AG04449 (cell line): ENCODE measurements around the gene GCM1.

Source experiments
- CTCF ChIA-PET: fragments of 350-600 bp; formaldehyde crosslinking; extraction: SDS; loops from one replicate; lab custom pipeline; 2021; ENCODE audit warnings: antibody characterized with exemption; lab: Yijun Ruan, JAX
- POLR2A ChIA-PET: fragments of 400-600, 350-600 bp; formaldehyde crosslinking; extraction: SDS; loops from one replicate; lab custom pipeline; 2020; ENCODE audit warnings: antibody characterized with exemption, inconsistent platforms; lab: Yijun Ruan, JAX
- DNase-seq: peaks from one replicate; pipeline ENCODE4 v3.0.0-alpha.2; 2010; ENCODE audit warnings: low read depth, low spot score
- H3K4me3 ChIP-seq: 2 replicates; pipeline ENCODE4 v1.5.1; 2011; ENCODE audit warnings: low read depth, mild to moderate bottlenecking, control low read depth, low read length
- CTCF ChIP-seq: IDR thresholded peaks from one replicate; pipeline ENCODE4 v1.5.1; 2011; ENCODE audit warnings: mild to moderate bottlenecking, moderate library complexity, low read length, control low read depth, inconsistent platforms; ENCODE audit not compliant: insufficient read depth; ENCODE audit errors: missing control alignments

The GCM1 gene

GRCh38 chr6:53111865-53112264 lies 36.8 kb downstream of the GCM1 start:
- ChIA-PET CTCF (no interaction called here), POLR2A (no interaction called here)
- DNase-seq, result no peak

GRCh38 chr6:53109612-53110011 lies 39.0 kb downstream of the GCM1 start:
- no peak overlapping the region for H3K4me3 ChIP-seq
- TF ChIP-seq CTCF, result no peak
- ChIA-PET POLR2A (no interaction called here), CTCF (no interaction called here)
- DNase-seq, result no peak

More at GRCh38 chr6:53111865-53112264, 36.8 kb downstream of the GCM1 start:
- no peak for TF ChIP-seq CTCF
- no peak overlapping the region for H3K4me3 ChIP-seq

GRCh38 chr6:53107091-53107490 lies 41.5 kb downstream of the GCM1 start:
- POLR2A ChIA-PET, result no interaction called here
- DNase-seq, result no peak
- no peak overlapping the region for H3K4me3 ChIP-seq
- CTCF ChIA-PET, result interaction anchor here (1.8 to 2.1 kb wide), 2 partner anchors 377 to 385 kb away, joined by 7 read pairs; no protein-coding TSS in a partner anchor
- no peak for TF ChIP-seq CTCF

GRCh38 chr6:53104916-53105315 lies 43.7 kb downstream of the GCM1 start:
- CTCF ChIA-PET, result interaction anchor here (1.4 kb wide), 2 partner anchors 21 to 379 kb away, joined by 3 to 4 read pairs; no protein-coding TSS in a partner anchor

GRCh38 chr6:53103993-53104675 lies 44.5 kb downstream of the GCM1 start:
- ChIA-PET CTCF (interaction anchor here (0.8 to 2.2 kb wide), 8 partner anchors 10 to 381 kb away, joined by 3 to 6 read pairs (median 4); no protein-coding TSS in a partner anchor), POLR2A (no interaction called here)
- H3K4me3 ChIP-seq, result no peak overlapping the region
- no peak for DNase-seq
- no peak for TF ChIP-seq CTCF

More at GRCh38 chr6:53104916-53105315, 43.7 kb downstream of the GCM1 start:
- TF ChIP-seq CTCF, result no peak
- no peak overlapping the region for H3K4me3 ChIP-seq
- POLR2A ChIA-PET, result no interaction called here
- no peak for DNase-seq

GRCh38 chr6:53101006-53101405 lies 47.6 kb downstream of the GCM1 start:
- ChIA-PET CTCF (interaction anchor here (0.6 to 2.2 kb wide), 2 partner anchors 173 to 383 kb away, joined by 3 to 8 read pairs; no protein-coding TSS in a partner anchor), POLR2A (no interaction called here)
- no peak overlapping the region for H3K4me3 ChIP-seq
- TF ChIP-seq CTCF, result no peak
- no peak for DNase-seq
